NK-92 (cell line): ENCODE results near the gene LORICRIN.

Experiments used
- DNase-seq: peaks from one replicate; lab custom pipeline; 2025; ENCODE audit not compliant: unreplicated experiment; lab: John Stamatoyannopoulos, UW

The LORICRIN gene

GRCh38 chr1:153302308-153302707 lies 42.8 kb downstream of the LORICRIN start:
- DNase-seq, result no peak

- no peak for DNase-seq
These were observed 46.2 kb downstream of the LORICRIN start for GRCh38 chr1:153305682-153306081.

- DNase-seq, result no peak
These were observed 47.1 kb downstream of the LORICRIN start for GRCh38 chr1:153306303-153307220.

GRCh38 chr1:153307221-153307600 lies 47.7 kb downstream of the LORICRIN start:
- no peak for DNase-seq

GRCh38 chr1:153308540-153308939 lies 49.1 kb downstream of the LORICRIN start:
- no peak for DNase-seq

GRCh38 chr1:153309441-153309840 lies 50.0 kb downstream of the LORICRIN start:
- DNase-seq, result no peak

GRCh38 chr1:153310526-153310925 lies 51.0 kb downstream of the LORICRIN start:
- no peak for DNase-seq
